AG04450 (cell line): Measurements from ENCODE around the gene CDC42BPA. TPM values are rescaled to one million over a fixed set of nuclear protein-coding genes. Genes with fewer than 3 reads are reported as not detected.

ENCODE experiments used
- CTCF ChIA-PET: fragments of 300-600, 350-600 bp; formaldehyde crosslinking; extraction: SDS; loops from one replicate; lab custom pipeline; 2022; ENCODE audit warnings: antibody characterized with exemption, inconsistent platforms; lab: Charles Lee
- POLR2A ChIA-PET: fragments of 350-600 bp; formaldehyde crosslinking; extraction: SDS; loops from one replicate; lab custom pipeline; 2021; ENCODE audit warnings: antibody characterized with exemption, inconsistent platforms; lab: Yijun Ruan, JAX
- DNase-seq: peaks from one replicate; pipeline ENCODE4 v3.0.0-alpha.2; 2011; ENCODE audit warnings: low read depth, low spot score
- H3K27ac ChIP-seq: one replicate; pipeline ENCODE4 v1.5.1; 2012; ENCODE audit warnings: low read depth, low read length, control low read depth
- H3K27me3 ChIP-seq: one replicate; pipeline ENCODE4 v1.6.0; 2012; ENCODE audit warnings: low read length; ENCODE audit not compliant: control insufficient read depth, insufficient read depth
- H3K4me3 ChIP-seq: 2 replicates; pipeline ENCODE4 v1.5.1; 2011; ENCODE audit warnings: mild to moderate bottlenecking, low read depth, low read length, control low read depth
- H3K9me3 ChIP-seq: 2 replicates; pipeline ENCODE4 v1.5.1; 2012; ENCODE audit warnings: low read length; ENCODE audit not compliant: control insufficient read depth, insufficient read depth
- CTCF ChIP-seq: IDR thresholded peaks from 2 replicates; pipeline ENCODE4 v1.5.1; 2011; ENCODE audit warnings: low read depth, low read length, control low read depth, inconsistent platforms
- polyA plus RNA-seq: library from polyadenylated mRNA; depleted of rRNA; stranded (reverse); fragments of >200 nt; gene quantifications from 2 replicates; pipeline ENCODE4 v1.2.3, GENCODE V29; 2011

CDC42BPA gene
- polyA plus RNA-seq, 1 experiment = 30.7 TPM

- no peak for DNase-seq
- ChIA-PET CTCF (no interaction called here), POLR2A (no interaction called here)
- H3K9me3 ChIP-seq = peaks cover 9% of the 10 kb centered on the region; the same call in 1 of the 2 replicates
- no peaks in the 10 kb centered on the region for H3K27me3 ChIP-seq
- no peak overlapping the region for H3K4me3 ChIP-seq
- no peak overlapping the region for H3K27ac ChIP-seq
- TF ChIP-seq CTCF = no peak
Measured at GRCh38 chr1:226964068-226964425, 354.2 kb downstream of the CDC42BPA start.

GRCh38 chr1:226962421-226963391 is 355.6 kb downstream of the CDC42BPA start:
- H3K9me3 ChIP-seq = peaks cover 11% of the 10 kb centered on the region; the same call in 1 of the 2 replicates
- no peak for DNase-seq
- ChIA-PET CTCF (no interaction called here), POLR2A (no interaction called here)
- H3K27me3 ChIP-seq = no peaks in the 10 kb centered on the region
- H3K4me3 ChIP-seq = no peak overlapping the region
- no peak overlapping the region for H3K27ac ChIP-seq
- no peak for TF ChIP-seq CTCF

- no peak for TF ChIP-seq CTCF
- DNase-seq = no peak
- POLR2A ChIA-PET = no interaction called here
Measured at GRCh38 chr1:226960944-226961765, 357.1 kb downstream of the CDC42BPA start.

GRCh38 chr1:226960256-226960655 is 358.0 kb downstream of the CDC42BPA start:
- H3K27me3 ChIP-seq = no peaks in the 10 kb centered on the region
- peaks cover 14% of the 10 kb centered on the region for H3K9me3 ChIP-seq
- no peak overlapping the region for H3K4me3 ChIP-seq
- POLR2A ChIA-PET = no interaction called here
- TF ChIP-seq CTCF = no peak
- no peak overlapping the region for H3K27ac ChIP-seq
- CTCF ChIA-PET = no interaction called here
- no peak for DNase-seq

More at GRCh38 chr1:226960944-226961765, 357.1 kb downstream of the CDC42BPA start:
- no peak overlapping the region for H3K27ac ChIP-seq
- peaks cover 10% of the 10 kb centered on the region for H3K9me3 ChIP-seq
- no peaks in the 10 kb centered on the region for H3K27me3 ChIP-seq
- H3K4me3 ChIP-seq = no peak overlapping the region
- CTCF ChIA-PET = no interaction called here
